Stimulated activated CD4-positive, alpha-beta T cell treated with anti-CD3 and anti-CD28 coated beads, TNF-alpha, amount 100 ng/mL, for 1 hour (primary cell): Measurements from ENCODE around the gene AATK.

Experiments
- DNase-seq, 3 donors: peaks; one replicate each; pipeline ENCODE4 v3.0.0-alpha.2; 2020; ENCODE audit warnings: low read depth in 3 of 3, low spot score in 1 of 3

AATK gene, protein sequence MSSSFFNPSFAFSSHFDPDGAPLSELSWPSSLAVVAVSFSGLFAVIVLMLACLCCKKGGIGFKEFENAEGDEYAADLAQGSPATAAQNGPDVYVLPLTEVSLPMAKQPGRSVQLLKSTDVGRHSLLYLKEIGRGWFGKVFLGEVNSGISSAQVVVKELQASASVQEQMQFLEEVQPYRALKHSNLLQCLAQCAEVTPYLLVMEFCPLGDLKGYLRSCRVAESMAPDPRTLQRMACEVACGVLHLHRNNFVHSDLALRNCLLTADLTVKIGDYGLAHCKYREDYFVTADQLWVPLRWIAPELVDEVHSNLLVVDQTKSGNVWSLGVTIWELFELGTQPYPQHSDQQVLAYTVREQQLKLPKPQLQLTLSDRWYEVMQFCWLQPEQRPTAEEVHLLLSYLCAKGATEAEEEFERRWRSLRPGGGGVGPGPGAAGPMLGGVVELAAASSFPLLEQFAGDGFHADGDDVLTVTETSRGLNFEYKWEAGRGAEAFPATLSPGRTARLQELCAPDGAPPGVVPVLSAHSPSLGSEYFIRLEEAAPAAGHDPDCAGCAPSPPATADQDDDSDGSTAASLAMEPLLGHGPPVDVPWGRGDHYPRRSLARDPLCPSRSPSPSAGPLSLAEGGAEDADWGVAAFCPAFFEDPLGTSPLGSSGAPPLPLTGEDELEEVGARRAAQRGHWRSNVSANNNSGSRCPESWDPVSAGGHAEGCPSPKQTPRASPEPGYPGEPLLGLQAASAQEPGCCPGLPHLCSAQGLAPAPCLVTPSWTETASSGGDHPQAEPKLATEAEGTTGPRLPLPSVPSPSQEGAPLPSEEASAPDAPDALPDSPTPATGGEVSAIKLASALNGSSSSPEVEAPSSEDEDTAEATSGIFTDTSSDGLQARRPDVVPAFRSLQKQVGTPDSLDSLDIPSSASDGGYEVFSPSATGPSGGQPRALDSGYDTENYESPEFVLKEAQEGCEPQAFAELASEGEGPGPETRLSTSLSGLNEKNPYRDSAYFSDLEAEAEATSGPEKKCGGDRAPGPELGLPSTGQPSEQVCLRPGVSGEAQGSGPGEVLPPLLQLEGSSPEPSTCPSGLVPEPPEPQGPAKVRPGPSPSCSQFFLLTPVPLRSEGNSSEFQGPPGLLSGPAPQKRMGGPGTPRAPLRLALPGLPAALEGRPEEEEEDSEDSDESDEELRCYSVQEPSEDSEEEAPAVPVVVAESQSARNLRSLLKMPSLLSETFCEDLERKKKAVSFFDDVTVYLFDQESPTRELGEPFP (N-terminal part only)

DNA sequence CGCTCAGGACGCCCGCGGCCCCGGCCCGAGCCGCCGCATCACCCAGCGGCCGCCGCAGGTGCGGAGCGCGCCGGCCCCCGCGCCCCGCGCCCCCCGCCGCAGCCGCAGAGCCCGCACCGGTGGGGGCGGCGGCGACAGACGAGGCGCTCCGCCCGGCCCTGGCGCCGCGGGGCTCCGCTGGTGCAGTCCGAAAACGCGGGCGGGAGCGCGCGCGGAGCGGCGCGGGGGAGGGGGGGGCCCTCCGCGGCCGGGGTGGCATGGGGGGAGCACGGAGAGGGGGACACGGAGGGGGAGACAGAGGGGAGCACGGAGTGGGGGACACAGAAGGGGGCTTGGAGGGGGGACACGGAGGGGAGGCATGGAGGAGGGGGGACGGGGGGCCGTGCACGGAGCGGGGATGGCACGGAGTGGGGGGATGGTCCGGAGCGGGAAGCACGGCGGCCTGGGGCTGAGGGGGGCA lies at the start of gene AATK:
AATK (minus strand) TSS at position 189 of the 460 bp plus-strand sequence. CDS start 229 bp downstream, outside the sequence.
- no peak for DNase-seq

DNA sequence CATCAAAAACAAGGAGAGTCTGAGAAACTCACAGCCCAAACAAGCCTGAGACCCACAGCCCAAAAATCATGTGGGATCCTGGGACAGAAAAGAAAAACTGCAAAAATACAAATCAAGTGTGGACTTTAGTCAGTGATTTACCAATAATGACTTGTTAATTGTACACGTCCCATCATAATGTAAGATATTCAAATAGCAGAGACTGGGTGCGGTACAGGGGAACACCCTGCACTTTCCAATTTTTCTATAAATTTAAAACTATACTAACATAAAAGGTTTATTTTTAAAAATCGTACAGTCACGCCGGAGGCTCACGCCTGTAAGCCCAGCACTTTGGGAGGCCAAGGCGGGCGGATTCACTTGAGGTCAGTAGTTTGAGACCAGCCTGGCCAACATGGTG lies 48.0 kb upstream of the AATK start:
- no peak for DNase-seq

DNA sequence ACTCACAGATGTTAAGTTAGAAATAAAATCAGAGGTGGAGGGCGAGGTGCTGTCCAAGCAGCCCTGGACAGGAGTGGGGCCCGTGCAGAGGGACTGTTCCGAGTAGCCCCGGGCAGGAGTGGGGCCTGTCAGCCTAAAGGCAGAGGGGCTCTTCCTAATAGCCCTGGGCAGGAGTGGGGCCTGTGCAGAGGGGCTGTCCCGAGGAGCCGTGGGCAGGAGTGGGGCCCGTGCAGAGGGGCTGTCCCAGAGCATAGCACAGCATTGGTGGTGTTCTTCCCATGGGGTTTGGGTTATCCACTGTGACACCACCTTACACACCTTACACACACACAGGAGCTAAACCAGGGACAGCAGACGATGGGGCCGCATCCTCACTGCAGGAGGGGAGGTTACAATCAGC lies 46.3 kb upstream of the AATK start:
- DNase-seq = no peak

DNA sequence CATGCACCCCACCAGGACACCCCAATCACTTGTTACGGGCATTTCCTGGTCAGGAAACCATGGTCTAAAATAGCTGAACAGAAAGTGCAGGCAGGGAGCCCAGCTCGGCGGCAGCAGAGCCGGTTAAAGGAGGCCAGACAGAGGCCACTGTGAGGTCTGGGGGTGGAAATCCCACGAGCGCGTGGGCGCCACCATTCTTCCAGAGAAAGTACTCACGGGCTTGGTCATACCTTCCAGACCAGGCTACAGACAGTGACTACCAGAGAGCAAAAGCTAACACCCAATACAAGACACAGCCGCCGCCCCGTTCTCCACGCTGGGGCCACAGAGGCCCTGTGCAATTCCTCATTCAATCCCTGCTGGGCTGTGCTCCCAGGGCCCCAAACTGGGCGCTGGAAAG lies 44.8 kb upstream of the AATK start:
- DNase-seq = no peak

DNA sequence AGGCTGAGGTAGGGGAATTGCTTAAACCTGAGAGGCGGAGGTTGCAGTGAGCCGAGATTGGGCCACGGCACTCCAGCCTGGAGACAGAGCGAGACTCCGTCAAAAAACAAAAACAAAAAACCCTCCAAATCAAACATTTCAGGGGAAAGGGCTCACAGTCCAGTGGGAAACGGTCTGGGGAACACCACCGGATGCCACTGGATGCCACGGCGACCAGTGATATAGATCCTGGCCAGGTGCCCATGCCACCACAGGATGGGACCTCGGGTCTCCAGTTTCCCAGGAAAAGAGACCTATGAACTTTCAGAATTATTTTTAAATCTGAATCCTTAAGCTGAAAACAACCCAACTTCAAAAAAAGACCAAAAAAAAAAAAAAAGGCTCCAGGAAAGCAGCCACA lies 44.4 kb upstream of the AATK start:
- no peak for DNase-seq

DNA sequence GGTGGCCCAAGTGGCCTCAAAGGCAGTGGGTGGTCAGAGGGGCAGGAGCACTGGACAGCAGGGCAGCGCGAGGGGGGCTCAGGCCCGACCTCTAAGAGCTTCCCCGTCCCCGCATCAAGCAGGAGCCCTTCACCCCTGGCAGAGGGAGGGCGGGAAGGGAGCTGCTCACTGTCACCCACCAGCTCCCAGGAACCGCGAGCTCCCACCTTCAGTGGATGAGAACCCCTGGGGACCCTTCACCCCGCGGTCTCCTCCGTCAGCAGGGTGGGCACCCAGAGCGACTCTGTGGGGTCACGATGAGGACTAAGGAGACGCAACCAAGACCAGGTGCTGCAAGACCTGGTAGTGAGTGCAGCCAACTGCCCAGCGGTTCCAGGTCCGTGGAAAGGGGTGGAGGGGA lies 43.1 kb upstream of the AATK start:
- DNase-seq = no peak

DNA sequence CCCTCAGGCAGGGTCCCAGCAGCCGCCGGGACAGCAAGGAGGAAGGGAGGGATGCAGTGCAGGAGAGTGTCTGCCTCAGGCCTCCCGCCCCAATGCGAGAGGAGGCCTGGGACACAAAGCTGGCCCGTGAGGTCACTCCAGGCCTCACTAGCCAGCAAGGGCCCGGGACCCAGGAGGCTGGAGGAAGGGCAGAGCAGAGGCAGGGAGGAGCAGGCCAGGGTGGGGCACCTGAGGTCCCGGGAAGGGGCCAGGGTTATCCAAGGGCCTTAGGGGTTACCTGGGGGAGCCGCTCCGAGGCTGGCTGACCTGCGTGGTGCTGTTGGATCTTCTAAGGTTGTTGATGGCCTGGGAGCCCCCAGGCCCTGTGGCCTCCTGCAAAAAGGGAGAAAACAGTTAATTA lies 42.6 kb upstream of the AATK start:
- no peak for DNase-seq

DNA sequence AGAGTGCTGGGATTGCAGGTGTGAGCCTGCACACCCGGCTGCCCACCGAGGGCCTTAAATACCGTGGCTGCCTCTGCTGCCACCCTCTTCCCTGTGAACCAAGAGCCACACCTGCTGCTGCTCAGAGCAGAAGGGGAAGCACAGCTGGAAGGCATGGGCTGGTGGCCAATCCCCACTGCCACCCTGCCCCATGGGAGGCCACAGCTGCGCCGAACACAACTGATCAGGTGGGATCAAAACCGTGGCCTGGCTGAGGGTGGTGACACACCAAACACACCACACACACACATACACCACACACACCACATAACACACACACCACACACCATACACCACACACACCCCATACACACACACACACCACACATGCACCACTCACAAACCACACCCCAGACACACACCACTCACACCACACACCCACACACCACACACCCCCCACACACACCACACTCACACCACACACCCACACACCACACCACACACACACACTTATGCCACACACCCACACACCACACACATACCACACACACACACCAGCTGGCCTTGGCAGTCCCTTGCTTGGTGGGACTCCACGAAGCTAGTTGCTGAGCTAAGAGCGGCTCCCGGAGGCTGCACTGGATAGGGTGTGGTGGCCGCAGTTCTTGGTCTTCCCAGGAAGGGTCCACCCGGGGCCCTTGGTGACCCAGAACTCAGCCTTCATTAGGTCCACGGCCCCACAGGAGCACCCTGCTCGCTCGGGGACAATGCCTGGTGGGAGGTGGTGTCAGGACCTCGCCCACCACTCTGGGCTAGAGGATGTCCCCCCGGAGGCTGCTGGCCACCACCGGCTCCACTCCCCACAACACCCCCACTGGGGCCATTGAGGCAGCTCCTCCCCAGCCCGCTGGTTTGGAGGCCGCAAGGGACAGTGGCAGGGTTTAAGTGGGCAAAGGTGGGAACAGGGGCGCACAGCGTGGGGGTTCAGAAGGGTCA lies 41.9 kb upstream of the AATK start:
- DNase-seq = no peak

DNA sequence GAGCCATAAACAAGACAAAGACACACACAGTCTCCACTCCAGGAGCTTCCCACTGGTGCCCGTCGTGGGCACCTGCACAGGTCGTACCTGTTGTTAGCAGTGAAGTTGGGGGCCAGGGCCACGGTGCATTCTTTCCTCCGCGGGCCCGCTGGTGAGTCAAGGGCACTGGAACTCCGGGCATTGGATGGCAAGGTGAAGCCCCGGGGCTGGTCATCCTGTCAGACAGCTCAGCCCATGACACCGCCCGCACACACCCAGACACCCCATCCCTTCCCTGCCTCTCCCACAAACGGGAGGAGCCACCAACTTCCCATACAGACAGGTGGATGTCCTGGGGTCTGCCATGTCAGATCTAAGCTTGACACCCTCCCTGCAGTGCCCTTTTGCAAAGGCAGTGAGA lies 40.6 kb upstream of the AATK start:
- no peak for DNase-seq

DNA sequence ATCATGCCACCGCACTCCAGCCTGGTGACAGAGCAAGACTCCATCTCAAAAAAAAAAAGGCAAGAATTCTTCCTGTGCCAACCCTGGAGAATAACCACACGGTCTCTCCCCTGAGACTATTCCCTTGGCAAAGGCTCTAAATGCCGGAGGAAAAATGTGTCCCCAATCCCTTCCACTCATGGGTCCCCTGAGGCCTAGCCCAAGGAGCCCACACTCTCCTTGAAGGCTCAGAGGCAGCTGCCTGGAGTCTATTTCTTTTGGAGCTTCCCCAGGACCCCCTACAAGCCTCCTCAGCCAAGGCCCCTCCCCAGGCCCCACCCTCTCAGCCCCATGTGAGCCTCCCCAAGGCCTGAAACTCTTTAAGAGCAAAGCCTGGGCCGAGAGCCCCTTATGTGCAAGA lies 40.1 kb upstream of the AATK start:
- DNase-seq = no peak

DNA sequence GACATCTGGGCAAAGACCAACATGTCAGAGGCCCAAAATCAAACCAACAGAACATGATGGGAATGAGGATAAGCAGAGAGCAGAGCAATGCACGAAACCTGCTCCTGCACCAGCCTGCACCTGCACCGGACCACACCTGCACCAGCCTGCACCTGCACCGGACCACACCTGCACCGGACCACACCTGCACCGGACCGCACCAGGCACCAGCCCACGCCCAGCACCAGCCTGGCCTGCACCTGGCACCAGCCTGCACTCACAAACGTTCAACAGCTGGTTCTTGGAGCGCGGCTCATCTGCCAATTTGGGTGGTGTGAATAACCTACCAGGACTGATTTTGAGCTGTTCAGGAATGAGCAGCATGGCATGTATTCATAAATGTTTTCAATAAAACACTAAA lies 38.6 kb upstream of the AATK start:
- no peak for DNase-seq

DNA sequence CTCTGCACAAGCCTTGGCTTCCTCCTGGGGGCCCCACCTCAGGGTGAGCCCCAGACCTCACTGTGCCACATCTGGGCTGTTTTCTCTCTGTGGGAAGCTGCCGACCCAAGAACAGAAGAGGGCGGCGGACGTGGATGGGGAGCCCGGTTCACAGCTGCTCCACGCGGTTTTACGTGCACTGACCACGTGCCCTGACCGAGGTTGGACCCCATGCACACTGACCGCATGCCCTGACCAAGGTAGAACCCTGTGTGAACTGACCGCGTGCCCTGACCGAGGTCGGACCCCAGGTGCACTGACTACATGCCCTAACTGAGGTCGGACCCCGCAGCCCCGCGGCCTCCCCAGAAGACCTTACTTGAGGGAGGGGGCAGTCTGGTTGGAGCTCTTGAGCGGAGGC lies 37.1 kb upstream of the AATK start:
- DNase-seq = no peak

DNA sequence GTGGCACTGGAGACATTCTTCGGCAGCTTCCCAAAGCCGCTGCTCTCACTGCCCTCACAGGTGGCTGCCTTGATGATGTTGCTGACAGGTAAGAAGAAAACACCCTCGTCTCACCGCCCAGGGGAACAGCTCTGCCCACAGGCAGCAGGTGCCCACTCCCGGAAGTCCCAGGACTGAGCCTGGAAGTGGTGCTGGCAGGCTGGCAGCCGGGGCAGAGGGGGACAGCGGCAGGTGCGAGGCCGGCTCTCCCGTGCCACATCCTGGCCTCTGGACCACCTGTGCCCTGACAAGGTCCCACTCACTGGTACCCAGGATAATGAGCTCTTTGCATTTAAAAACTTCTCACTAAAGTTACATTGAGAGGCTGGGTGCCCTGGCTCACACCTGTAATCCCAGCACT lies 36.3 kb upstream of the AATK start:
- DNase-seq = no peak

DNA sequence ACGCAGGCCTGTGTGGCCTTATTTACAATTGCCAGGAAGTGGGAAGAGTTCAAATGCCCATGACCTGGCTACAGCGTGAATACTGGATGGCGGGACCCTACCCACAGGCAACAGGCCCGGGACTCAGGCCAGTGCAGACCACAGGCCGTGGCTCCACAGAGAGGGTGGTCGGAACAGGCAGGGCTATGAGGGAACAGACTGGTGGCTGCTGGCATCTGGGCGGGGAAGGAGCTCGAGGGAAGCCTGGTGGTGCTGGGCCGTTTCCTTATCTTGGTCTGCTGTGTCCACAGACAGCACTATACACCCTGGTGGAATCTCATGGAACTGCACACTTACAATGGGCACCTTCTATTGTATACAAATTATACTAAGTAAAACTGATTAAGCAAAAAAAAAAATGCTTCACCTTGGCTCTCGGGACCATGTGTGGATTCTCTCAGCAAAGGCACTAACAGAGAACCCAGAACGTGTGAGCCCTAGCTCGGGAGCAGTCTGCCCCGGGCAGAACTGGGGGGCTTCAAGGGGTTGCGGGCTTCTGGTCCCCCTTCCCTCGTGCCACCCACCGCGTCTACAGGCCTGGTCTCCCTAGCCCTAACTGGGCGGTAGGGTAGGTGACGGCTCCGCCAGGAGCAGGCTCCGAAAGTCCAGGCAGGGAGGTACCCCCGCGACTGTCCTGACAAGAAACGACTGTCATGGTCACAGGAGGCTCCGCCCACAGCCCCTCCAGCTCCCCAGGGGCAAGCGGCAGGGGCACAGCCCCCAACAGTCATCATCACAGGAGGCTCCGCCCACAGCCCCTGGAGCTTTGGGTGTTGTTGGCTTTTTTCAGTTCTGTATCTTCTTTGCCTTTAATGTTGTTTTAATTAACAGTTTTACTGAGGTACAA lies 34.9 kb upstream of the AATK start:
- DNase-seq = no peak

DNA sequence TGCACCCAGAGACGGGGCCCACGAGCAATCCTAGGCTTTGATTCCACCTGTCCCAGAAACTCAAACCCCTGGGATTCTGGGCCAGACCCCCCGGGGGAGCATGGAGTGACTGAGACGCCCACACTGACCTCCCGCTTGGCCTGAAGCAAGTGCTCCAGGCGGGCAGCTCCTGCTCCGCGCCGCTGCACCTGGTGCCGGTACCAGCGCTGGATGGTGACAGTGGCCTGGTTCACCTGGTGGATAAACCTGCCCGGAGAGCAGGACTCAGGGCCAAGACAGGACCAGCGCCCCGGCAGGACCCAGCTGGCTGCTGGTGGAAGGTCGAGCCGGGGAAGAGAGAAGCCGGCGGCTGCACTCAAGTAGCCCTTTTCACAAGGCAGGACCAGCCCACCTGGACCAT lies 34.2 kb upstream of the AATK start:
- no peak for DNase-seq

DNA sequence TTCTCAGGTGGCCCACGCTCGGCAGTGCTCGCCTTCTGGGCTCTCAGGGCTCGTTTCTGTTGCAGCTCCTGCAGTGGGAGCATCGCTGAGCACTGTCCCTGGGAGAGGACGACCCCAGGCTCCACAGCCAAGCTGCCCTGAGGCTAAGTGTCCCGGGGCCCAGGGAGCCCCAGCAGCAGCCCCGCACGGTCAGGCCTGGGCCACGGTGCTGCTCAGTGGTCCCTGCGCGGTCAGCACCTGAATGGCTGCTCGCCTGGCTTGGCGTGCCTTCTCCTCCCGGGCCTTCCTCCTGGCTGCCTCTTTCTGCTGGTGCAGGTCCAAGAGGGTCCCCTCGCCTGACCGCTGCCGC lies 33.4 kb upstream of the AATK start:
- DNase-seq = no peak

DNA sequence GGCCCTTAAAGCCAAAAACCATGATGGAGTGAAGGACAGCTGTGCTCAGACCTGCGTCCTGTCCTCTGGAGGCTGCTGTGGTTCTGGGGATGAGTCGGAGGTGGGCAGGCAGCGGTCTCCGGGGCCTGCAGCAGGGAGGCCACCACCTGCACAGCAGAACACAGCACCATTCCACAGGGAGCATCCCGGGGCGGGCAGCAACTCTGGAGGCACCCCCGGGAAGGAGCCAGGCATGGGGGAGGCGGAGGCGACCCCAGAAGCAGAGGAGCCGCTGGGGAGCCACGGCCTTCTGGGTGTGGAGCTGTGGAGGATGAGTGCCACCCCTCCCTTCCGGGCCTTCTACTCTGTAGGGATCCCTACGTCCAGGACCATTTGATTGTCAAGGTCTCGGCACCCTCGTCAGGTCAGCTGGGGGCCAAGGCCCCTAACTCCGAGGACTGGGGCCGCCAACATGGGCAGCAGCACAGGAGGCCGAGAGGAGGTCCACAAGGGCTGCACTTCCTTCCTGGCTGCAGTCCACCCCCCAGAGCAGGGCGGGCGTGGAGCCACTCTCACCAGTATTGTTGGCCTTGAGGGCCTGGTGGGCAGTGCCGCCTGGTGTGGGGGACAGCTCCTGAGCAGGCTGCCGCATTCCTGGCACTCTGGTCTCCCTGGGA lies 32.9 kb upstream of the AATK start:
- no peak for DNase-seq

DNA sequence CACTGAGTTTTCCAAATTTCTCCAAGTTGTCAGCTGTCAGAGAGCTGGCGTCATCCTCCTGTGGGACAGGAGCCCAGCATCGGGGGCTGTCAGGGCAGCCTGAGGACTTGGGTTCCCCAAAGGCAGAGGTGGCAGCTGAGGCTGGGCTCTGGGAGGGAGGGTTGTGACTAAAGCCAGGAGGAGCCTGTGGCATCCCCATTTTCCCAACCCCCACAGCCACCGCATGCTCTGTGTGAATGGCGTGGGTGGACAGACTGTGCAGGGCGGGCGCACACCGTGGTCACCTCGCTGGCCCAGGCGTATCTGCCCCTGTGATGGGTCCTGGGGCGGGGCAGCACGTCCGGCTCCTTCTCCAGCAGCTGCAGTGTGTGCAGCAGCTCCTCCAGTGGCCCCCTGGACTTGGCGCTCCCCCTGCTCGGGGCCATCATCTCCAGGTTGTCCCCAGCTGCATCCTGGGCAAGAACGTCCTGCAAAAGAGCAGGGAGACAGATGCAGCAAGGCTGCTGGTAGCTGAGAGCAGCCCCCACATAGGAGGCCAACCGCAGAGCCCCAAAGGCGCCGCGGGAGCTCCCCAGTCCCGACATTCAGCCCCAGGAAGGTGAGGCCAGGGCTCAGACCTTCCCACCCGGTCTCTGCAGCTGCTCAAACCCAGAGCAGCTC lies 31.9 kb upstream of the AATK start:
- DNase-seq = no peak
